Measurements from ENCODE around the gene PSMG4.

DNA sequence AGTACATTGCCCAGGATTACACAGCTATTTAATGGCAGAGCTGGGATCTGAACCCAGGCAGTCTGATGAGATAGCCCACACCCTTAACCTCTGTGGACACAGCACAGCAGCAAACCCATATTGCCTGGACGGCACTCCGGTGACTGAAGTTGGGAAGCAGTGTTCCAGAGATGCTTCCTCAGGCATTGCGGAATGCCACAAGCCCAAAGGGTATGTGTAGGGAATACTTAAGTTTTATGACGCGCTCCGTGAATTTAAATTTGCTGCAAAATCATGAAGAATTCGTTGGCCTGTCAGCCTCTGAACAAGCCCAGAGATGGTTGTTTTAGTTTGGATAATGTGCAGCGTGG lies 46.4 kb downstream of the PSMG4 start:
- TF ChIP-seq, protein P1, sequence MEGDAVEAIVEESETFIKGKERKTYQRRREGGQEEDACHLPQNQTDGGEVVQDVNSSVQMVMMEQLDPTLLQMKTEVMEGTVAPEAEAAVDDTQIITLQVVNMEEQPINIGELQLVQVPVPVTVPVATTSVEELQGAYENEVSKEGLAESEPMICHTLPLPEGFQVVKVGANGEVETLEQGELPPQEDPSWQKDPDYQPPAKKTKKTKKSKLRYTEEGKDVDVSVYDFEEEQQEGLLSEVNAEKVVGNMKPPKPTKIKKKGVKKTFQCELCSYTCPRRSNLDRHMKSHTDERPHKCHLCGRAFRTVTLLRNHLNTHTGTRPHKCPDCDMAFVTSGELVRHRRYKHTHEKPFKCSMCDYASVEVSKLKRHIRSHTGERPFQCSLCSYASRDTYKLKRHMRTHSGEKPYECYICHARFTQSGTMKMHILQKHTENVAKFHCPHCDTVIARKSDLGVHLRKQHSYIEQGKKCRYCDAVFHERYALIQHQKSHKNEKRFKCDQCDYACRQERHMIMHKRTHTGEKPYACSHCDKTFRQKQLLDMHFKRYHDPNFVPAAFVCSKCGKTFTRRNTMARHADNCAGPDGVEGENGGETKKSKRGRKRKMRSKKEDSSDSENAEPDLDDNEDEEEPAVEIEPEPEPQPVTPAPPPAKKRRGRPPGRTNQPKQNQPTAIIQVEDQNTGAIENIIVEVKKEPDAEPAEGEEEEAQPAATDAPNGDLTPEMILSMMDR (IDR thresholded peaks at IDR 0.05), result no peak
- no peak for TF ChIP-seq POLR2AphosphoS5 (IDR thresholded peaks at IDR 0.05; ENCODE audit: insufficient read depth in 1 of 2, low read depth in 1 of 2)
- no peak for TF ChIP-seq POLR2A (IDR thresholded peaks at IDR 0.05)
